Left lung (tissue), 10 donors: ENCODE data around the gene GSK3B. TPM values are rescaled to one million over a fixed set of nuclear protein-coding genes. Genes with fewer than 3 reads are reported as not detected.

Experiments used
- ATAC-seq: fragments of 200-7000 bp; cut with Tn5 transposase; one replicate; pipeline ENCODE4 v1.9.1; 2020; ENCODE audit warnings: moderate library complexity
- DNase-seq, 4 donors: peaks; one replicate each; pipeline ENCODE4 v3.0.0-alpha.2; 2013 to 2020
- H3K27ac ChIP-seq, 2 donors: fragments of 200-600 bp; sonication (generic) in 1 of 2; one replicate each; pipeline versions ENCODE4 v1.5.0 to v1.8.0; 2020 to 2021
- H3K27me3 ChIP-seq, 2 donors: fragments of 200-600 bp; sonication (generic) in 1 of 2; one replicate each; pipeline versions ENCODE4 v1.5.0 to v1.8.0; 2020 to 2021
- H3K36me3 ChIP-seq, 2 donors: fragments of 200-600 bp; sonication (generic) in 1 of 2; one replicate each; pipeline versions ENCODE4 v1.5.0 to v1.8.0; 2020 to 2021
- H3K4me1 ChIP-seq, 2 donors: fragments of 200-600 bp; one replicate each; pipeline ENCODE4 v1.8.0; 2021
- H3K4me3 ChIP-seq, 2 donors: fragments of 200-600 bp; sonication (generic) in 1 of 2; one replicate each; pipeline versions ENCODE4 v1.5.0 to v1.8.0; 2020 to 2021; ENCODE audit warnings: mild to moderate bottlenecking in 1 of 2
- H3K9me3 ChIP-seq, 2 donors: fragments of 200-600 bp; sonication (generic) in 1 of 2; one replicate each; pipeline versions ENCODE4 v1.5.0 to v1.8.0; 2020 to 2021
- intact Hi-C, 2 donors: fragments of 100-400 bp; cut with DNase I; formaldehyde crosslinking; loops; one replicate each; pipeline versions ENCODE4 v1.11.2 to v1.14.2; 2022
- polyA plus RNA-seq, 6 donors: library from polyadenylated mRNA; unstranded; fragments of 120-200 nt; gene quantifications; one replicate each; pipeline ENCODE4 v1.2.1, GENCODE V29; 2013; ENCODE audit not compliant: insufficient read length in 6 of 6
- total RNA-seq, 2 donors: library from RNA; stranded (reverse); fragmentation: NEBNext Ultra II Directional; extraction: Animal tissue kit (Norgen Biotek cat#: 25700); gene quantifications; one replicate each; pipeline ENCODE4 v1.2.1, GENCODE V29; 2021
- TF ChIP-seq, protein P1 (sequence below), 2 donors: fragments of 200-600 bp; sonication (generic) in 1 of 2; IDR thresholded peaks; one replicate each; pipeline versions ENCODE4 v1.5.0 to v1.8.0; 2021; ENCODE audit warnings: antibody characterized with exemption in 2 of 2
- donor health status: DM: no; HTN: yes; CAD: no.
- donor health status: DM: no; HTN: no; CAD: no.

Gene GSK3B
- total and polyA plus RNA-seq, 8 donors = 39.2 to 53.0 (median 42.4) TPM

GRCh38 chr3:119934249-119934648, 160.0 kb downstream of the GSK3B start:
- TF ChIP-seq, protein P1, sequence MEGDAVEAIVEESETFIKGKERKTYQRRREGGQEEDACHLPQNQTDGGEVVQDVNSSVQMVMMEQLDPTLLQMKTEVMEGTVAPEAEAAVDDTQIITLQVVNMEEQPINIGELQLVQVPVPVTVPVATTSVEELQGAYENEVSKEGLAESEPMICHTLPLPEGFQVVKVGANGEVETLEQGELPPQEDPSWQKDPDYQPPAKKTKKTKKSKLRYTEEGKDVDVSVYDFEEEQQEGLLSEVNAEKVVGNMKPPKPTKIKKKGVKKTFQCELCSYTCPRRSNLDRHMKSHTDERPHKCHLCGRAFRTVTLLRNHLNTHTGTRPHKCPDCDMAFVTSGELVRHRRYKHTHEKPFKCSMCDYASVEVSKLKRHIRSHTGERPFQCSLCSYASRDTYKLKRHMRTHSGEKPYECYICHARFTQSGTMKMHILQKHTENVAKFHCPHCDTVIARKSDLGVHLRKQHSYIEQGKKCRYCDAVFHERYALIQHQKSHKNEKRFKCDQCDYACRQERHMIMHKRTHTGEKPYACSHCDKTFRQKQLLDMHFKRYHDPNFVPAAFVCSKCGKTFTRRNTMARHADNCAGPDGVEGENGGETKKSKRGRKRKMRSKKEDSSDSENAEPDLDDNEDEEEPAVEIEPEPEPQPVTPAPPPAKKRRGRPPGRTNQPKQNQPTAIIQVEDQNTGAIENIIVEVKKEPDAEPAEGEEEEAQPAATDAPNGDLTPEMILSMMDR (IDR thresholded peaks at IDR 0.05) = no peak
- no peaks in the 10 kb centered on the region for H3K36me3 ChIP-seq
- no peak for DNase-seq
- H3K9me3 ChIP-seq = no peaks in the 10 kb centered on the region
- H3K27ac ChIP-seq = no peak overlapping the region
- no peak for ATAC-seq
- H3K4me1 ChIP-seq = peaks cover 0 to 10% of the 10 kb centered on the region in 2 donors
- intact Hi-C loops = no loop called here
- H3K27me3 ChIP-seq = no peaks in the 10 kb centered on the region
- H3K4me3 ChIP-seq = no peak overlapping the region

GRCh38 chr3:119933207-119933606, 161.0 kb downstream of the GSK3B start:
- ATAC-seq (no peak), DNase-seq (no peak)
- no peak overlapping the region for H3K27ac ChIP-seq
- no peaks in the 10 kb centered on the region for H3K27me3 ChIP-seq
- H3K9me3 ChIP-seq = no peaks in the 10 kb centered on the region
- H3K4me3 ChIP-seq = no peak overlapping the region
- no peaks in the 10 kb centered on the region for H3K36me3 ChIP-seq
- TF ChIP-seq, protein P1 (IDR thresholded peaks at IDR 0.05) = no peak
- peaks cover 0 to 7% of the 10 kb centered on the region in 2 donors for H3K4me1 ChIP-seq
- intact Hi-C loops = no loop called here

- DNase-seq = no peak
- Histone ChIP-seq H3K4me1 (peaks cover 0 to 7% of the 10 kb centered on the region in 2 donors), H3K27ac (no peak overlapping the region), H3K4me3 (no peak overlapping the region), H3K36me3 (no peaks in the 10 kb centered on the region), H3K27me3 (no peaks in the 10 kb centered on the region), H3K9me3 (no peaks in the 10 kb centered on the region)
- ATAC-seq = no peak
- intact Hi-C loops = no loop called here
- TF ChIP-seq, protein P1 (IDR thresholded peaks at IDR 0.05) = no peak
Measured at GRCh38 chr3:119930286-119930685, 164.0 kb downstream of the GSK3B start.

- H3K27me3 ChIP-seq = no peaks in the 10 kb centered on the region
- ATAC-seq = no peak
- H3K4me3 ChIP-seq = no peak overlapping the region
- no peaks in the 10 kb centered on the region for H3K9me3 ChIP-seq
- peaks cover 0 to 7% of the 10 kb centered on the region in 2 donors for H3K4me1 ChIP-seq
- intact Hi-C loops = no loop called here
- H3K36me3 ChIP-seq = no peaks in the 10 kb centered on the region
- TF ChIP-seq, protein P1 (IDR thresholded peaks at IDR 0.05) = no peak
- DNase-seq = no peak
- H3K27ac ChIP-seq = no peak overlapping the region
Measured at GRCh38 chr3:119927190-119927589, 167.1 kb downstream of the GSK3B start.

DNA sequence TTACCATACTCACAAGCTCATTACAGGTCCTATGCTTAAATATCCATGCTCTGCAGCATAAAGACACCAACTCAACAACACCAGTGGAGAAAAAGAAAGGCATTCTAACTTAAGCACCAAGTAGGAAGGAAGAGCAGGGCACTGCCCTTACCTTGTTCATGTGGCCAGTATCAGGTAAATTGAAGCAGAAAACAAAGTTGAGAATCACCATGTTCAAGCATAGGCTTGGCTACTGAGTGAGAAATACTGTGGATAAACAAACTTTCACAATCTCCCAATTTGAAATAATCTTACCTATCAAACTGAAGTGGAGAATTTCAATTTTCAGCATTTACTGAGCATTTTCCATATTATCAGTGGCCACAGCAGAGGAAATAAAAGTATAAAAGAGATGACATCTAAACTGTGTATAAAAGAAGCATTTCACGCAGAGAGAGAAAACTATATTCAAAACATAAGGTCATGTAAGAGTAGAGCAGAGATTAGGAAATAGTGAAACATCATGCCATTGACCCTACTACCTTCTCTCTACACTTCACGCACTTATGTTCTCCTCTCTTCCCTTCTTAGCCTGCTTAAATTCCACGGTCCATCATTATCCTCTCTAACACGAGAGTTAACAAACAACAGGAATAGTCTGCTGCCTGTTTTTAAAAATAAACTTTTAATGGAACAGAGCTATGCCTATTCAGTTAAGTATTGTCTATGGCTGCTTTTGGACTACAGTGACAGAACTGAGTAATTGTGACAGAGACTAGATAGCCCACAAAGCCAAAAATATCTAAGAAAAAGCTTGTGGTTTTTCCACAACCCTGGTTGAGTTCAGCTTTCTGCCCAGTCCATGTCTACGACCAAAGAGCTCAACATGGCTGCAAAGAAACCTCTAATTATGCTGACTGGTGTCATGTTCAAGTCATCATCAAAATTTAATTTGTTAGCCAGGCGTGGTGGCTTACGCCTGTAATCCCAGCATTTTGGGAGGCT, 169.8 kb downstream of the GSK3B start:
- no peaks in the 10 kb centered on the region for H3K9me3 ChIP-seq
- no peak overlapping the region for H3K27ac ChIP-seq
- DNase-seq (no peak), ATAC-seq (no peak)
- no peaks in the 10 kb centered on the region for H3K4me1 ChIP-seq
- TF ChIP-seq, protein P1 (IDR thresholded peaks at IDR 0.05) = no peak
- H3K4me3 ChIP-seq = no peak overlapping the region
- intact Hi-C loops = no loop called here
- H3K36me3 ChIP-seq = peaks cover 0 to 12% of the 10 kb centered on the region in 2 donors
- no peaks in the 10 kb centered on the region for H3K27me3 ChIP-seq
